ENCODE measurements around the gene EPN1. TPM values are rescaled to one million over a fixed set of nuclear protein-coding genes. Genes with fewer than 3 reads are reported as not detected.

The EPN1 gene
- total and polyA plus RNA-seq, 2 donors (not counting 1 experiment from before 2014, with no cell fraction given) = 47.1 to 48.6 TPM

- Histone ChIP-seq H4K20me1 (ENCODE audit: control insufficient read depth, extremely low read depth, insufficient read depth, low read length) (peaks cover 2% of the 10 kb centered on the region), H3K27me3 (ENCODE audit: control insufficient read depth, insufficient read depth, low read length) (no peaks in the 10 kb centered on the region), H3K9me3 (ENCODE audit: control insufficient read depth, insufficient read depth, low read depth, low read length) (no peaks in the 10 kb centered on the region), H3K4me2 (ENCODE audit: extremely low read depth, insufficient read depth, low read length) (no peak overlapping the region), H3K4me1 (ENCODE audit: control insufficient read depth, extremely low read depth, insufficient read depth, low read length) (peaks cover 5% of the 10 kb centered on the region), H3K27ac (ENCODE audit: insufficient read depth, low read length) (no peak overlapping the region), H3K4me3 (replicated peaks in 1 of 4; ENCODE audit: control extremely low read depth in 1 of 4, insufficient read depth in 1 of 4, low read depth in 3 of 4, low read length in 4 of 4) (no peak overlapping the region), H2AFZ (ENCODE audit: low read length) (no peak overlapping the region), H3K79me2 (ENCODE audit: control insufficient read depth, insufficient read depth, low read length) (peaks cover 55% of the 10 kb centered on the region), H3K9ac (ENCODE audit: insufficient read depth, low read length) (no peak overlapping the region), H3K36me3 (ENCODE audit: control insufficient read depth, insufficient read depth, low read length) (peaks cover 27% of the 10 kb centered on the region)
- TF ChIP-seq CTCF (conservative IDR thresholded peaks at IDR 0.05 in 1 of 2, IDR thresholded peaks at IDR 0.05 in 1 of 2; ENCODE audit: low read depth in 1 of 2, low read length in 2 of 2) (no peak), EZH2 (IDR thresholded peaks at IDR 0.05; ENCODE audit: low read length, missing control alignments) (no peak)
- DNase-seq (ENCODE audit: low read depth in 2 of 2) = no peak
Measured at GRCh38 chr19:55684946-55685681, 10.1 kb downstream of the EPN1 start.

GRCh38 chr19:55685776-55686175 is 10.8 kb downstream of the EPN1 start:
- Histone ChIP-seq H3K36me3 (ENCODE audit: control insufficient read depth, insufficient read depth, low read length) (peaks cover 32% of the 10 kb centered on the region), H3K9me3 (ENCODE audit: control insufficient read depth, insufficient read depth, low read depth, low read length) (no peaks in the 10 kb centered on the region), H3K4me2 (ENCODE audit: extremely low read depth, insufficient read depth, low read length) (no peak overlapping the region), H3K9ac (ENCODE audit: insufficient read depth, low read length) (no peak overlapping the region), H3K27ac (ENCODE audit: insufficient read depth, low read length) (no peak overlapping the region), H3K27me3 (ENCODE audit: control insufficient read depth, insufficient read depth, low read length) (no peaks in the 10 kb centered on the region), H3K79me2 (ENCODE audit: control insufficient read depth, insufficient read depth, low read length) (peaks cover 48% of the 10 kb centered on the region), H3K4me3 (replicated peaks in 1 of 4; ENCODE audit: control extremely low read depth in 1 of 4, insufficient read depth in 1 of 4, low read depth in 3 of 4, low read length in 4 of 4) (no peak overlapping the region), H4K20me1 (ENCODE audit: control insufficient read depth, extremely low read depth, insufficient read depth, low read length) (peaks cover under 1% of the 10 kb centered on the region), H3K4me1 (ENCODE audit: control insufficient read depth, extremely low read depth, insufficient read depth, low read length) (peaks cover 3% of the 10 kb centered on the region), H2AFZ (ENCODE audit: low read length) (no peak overlapping the region)
- TF ChIP-seq CTCF (conservative IDR thresholded peaks at IDR 0.05 in 1 of 2, IDR thresholded peaks at IDR 0.05 in 1 of 2; ENCODE audit: low read depth in 1 of 2, low read length in 2 of 2) (no peak), EZH2 (IDR thresholded peaks at IDR 0.05; ENCODE audit: low read length, missing control alignments) (no peak)
- no peak for DNase-seq (ENCODE audit: low read depth in 2 of 2)

- H3K4me2 ChIP-seq (ENCODE audit: extremely low read depth, insufficient read depth, low read length) = no peak overlapping the region
- no peaks in the 10 kb centered on the region for H3K27me3 ChIP-seq (ENCODE audit: control insufficient read depth, insufficient read depth, low read length)
- no peak for DNase-seq (ENCODE audit: low read depth in 2 of 2)
- H2AFZ ChIP-seq (ENCODE audit: low read length) = no peak overlapping the region
- no peak overlapping the region for H3K9ac ChIP-seq (ENCODE audit: insufficient read depth, low read length)
- H3K27ac ChIP-seq (ENCODE audit: insufficient read depth, low read length) = no peak overlapping the region
- H3K4me3 ChIP-seq (replicated peaks in 1 of 4; ENCODE audit: control extremely low read depth in 1 of 4, insufficient read depth in 1 of 4, low read depth in 3 of 4, low read length in 4 of 4) = no peak overlapping the region
- H4K20me1 ChIP-seq (ENCODE audit: control insufficient read depth, extremely low read depth, insufficient read depth, low read length) = no peaks in the 10 kb centered on the region
- no peaks in the 10 kb centered on the region for H3K9me3 ChIP-seq (ENCODE audit: control insufficient read depth, insufficient read depth, low read depth, low read length)
- TF ChIP-seq CTCF (conservative IDR thresholded peaks at IDR 0.05 in 1 of 2, IDR thresholded peaks at IDR 0.05 in 1 of 2; ENCODE audit: low read depth in 1 of 2, low read length in 2 of 2) (no peak), EZH2 (IDR thresholded peaks at IDR 0.05; ENCODE audit: low read length, missing control alignments) (no peak)
- H3K4me1 ChIP-seq (ENCODE audit: control insufficient read depth, extremely low read depth, insufficient read depth, low read length) = no peaks in the 10 kb centered on the region
- H3K79me2 ChIP-seq (ENCODE audit: control insufficient read depth, insufficient read depth, low read length) = peaks cover 43% of the 10 kb centered on the region
- peaks cover 31% of the 10 kb centered on the region for H3K36me3 ChIP-seq (ENCODE audit: control insufficient read depth, insufficient read depth, low read length)
Measured at GRCh38 chr19:55686311-55687050, 11.5 kb downstream of the EPN1 start.

All from fibroblast of lung (primary cell).